ENCODE data around the gene HCRTR1.
"Not testable (repeated sequence)": the region's sequence is repeated elsewhere in the genome, so short reads cannot be mapped to it uniquely, and the experiment has no call there.

HCRTR1 gene

DNA sequence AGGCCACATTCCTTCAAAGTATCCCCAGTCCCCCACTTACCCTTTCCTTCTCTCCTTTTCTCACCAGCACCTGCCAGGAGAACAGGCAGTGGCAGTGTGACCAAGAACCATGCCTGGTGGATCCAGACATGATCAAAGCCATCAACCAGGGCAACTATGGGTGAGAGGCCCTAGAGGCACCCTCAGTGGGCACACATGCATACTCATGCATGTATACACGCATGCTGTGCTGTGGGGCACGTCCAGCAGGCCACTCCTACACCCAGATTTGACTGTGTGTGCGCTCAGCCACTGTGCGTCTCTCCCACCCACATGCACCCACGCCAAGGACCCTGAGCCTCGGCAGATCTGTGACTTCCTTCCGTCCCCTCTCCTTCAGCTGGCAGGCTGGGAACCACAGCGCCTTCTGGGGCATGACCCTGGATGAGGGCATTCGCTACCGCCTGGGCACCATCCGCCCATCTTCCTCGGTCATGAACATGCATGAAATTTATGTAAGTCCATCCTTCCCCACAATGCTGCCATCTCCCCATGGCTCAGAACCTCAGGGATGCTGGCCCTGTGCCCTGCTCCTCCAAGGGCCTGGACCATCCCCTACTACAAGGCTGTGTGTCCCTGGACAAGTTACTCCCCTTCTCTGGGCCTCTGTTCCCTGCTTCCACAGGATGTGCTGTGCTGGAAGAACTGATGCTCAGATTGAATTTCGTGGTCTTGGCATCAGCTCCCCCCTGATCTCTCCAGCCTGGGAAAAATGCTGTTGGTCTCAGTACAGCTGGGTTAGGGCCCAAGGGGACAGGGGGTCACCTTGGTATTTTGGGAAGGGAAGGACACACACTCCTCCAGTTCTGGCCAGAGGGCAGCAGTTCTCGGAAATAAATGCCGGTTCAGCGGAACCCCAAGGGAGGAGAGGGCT lies 34.2 kb upstream of the HCRTR1 start:
- no peak overlapping the region for H3K4me3 ChIP-seq (ENCODE audit: control insufficient read depth, low read depth, low read length)
- no peak for TF ChIP-seq CTCF (IDR thresholded peaks at IDR 0.05; ENCODE audit: control insufficient read depth, insufficient read depth, low read depth, low read length, missing control alignments)
- DNase-seq (ENCODE audit: low read depth) = no peak

DNA sequence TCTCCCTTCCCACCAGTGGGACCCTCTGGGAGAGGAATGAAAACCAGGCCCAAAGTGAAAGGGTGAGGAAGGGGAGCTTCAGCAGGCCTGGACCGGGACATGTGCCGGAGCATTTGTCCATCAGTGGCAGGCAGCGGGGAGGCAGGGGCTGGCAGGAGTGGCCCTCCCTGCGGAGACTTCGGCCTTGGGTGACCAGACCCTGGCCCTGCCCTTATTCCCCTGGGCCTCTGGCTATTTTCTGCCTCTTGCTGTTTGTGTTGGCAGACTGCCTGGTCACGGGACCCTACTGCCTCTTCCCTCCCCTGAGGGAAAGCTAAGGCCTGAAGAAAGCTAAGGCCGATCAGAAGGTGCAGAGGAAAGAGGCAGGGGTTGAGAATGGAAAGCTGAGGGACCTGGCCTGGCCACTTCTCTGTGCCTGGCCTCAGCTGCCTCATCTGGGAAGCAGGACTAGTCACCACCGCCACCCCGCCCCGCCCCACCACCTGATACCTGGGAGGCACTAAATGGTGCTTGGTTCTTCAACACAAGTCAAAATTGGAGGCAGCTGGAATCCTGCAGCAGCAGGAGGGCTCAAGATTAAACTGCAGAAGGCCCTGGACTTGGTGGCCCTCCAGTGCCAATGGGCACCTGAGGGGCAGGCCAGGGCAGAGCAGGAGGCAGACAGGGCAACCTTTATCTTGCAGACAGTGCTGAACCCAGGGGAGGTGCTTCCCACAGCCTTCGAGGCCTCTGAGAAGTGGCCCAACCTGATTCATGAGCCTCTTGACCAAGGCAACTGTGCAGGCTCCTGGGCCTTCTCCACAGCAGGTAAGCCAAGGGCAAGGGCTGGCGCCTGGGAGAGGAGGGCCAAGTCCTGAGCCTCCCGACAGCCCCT lies 33.3 kb upstream of the HCRTR1 start:
- H3K4me3 ChIP-seq (ENCODE audit: control insufficient read depth, low read depth, low read length) = no peak overlapping the region
- no peak for TF ChIP-seq CTCF (IDR thresholded peaks at IDR 0.05; ENCODE audit: control insufficient read depth, insufficient read depth, low read depth, low read length, missing control alignments)
- no peak for DNase-seq (ENCODE audit: low read depth)

GRCh38 chr1:31584869-31585735 lies 32.4 kb upstream of the HCRTR1 start:
- DNase-seq (ENCODE audit: low read depth) = no peak
- no peak overlapping the region for H3K4me3 ChIP-seq (ENCODE audit: control insufficient read depth, low read depth, low read length)
- TF ChIP-seq CTCF (IDR thresholded peaks at IDR 0.05; ENCODE audit: control insufficient read depth, insufficient read depth, low read depth, low read length, missing control alignments) = no peak

DNA sequence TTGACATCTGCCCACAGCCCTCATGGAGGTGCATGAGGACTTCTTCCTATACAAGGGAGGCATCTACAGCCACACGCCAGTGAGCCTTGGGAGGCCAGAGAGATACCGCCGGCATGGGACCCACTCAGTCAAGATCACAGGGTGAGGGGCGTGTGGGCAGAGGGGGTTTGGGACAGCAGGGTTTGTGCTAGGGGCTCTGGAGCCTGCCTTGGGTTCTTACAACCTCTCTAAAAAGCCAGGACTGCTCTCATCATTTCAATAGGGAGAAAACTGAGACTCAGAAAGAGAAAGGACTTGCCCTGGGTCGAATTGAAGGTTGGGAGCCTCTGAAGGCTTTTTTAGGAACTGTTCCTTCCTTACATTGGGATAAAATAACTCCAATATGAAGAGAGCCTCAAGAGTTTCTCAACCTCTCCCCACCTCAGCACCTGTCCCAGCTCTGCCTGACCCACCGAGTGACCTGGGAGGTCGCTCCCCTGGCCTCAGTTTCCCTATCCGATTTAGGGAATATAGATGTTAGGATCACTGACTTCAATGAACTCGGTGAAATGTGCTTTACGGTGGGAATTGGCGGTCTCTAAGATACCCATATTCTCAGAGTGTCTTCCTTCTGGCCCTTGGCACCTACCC lies 31.6 kb upstream of the HCRTR1 start:
- DNase-seq (ENCODE audit: low read depth) = no peak
- no peak for TF ChIP-seq CTCF (IDR thresholded peaks at IDR 0.05; ENCODE audit: control insufficient read depth, insufficient read depth, low read depth, low read length, missing control alignments)
- no peak overlapping the region for H3K4me3 ChIP-seq (ENCODE audit: control insufficient read depth, low read depth, low read length)

GRCh38 chr1:31586376-31587327 lies 30.8 kb upstream of the HCRTR1 start:
- no peak overlapping the region for H3K4me3 ChIP-seq (ENCODE audit: control insufficient read depth, low read depth, low read length)
- no peak for TF ChIP-seq CTCF (IDR thresholded peaks at IDR 0.05; ENCODE audit: control insufficient read depth, insufficient read depth, low read depth, low read length, missing control alignments)
- no peak for DNase-seq (ENCODE audit: low read depth)

DNA sequence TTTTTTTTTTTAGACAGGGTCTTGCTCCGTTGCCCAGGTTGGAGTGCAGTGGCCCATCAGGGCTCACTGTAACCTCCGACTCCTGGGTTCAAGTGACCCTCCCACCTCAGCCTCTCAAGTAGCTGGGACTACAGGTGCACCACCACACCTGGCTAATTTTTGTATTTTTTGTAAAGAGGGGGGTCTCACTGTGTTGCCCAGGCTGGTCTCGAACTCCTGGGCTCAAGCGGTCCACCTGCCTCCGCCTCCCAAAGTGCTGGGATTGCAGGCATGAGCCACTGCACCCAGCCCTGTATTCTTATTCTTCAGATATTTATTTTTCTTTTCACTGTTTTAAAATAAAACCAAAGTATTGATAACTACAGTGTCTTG lies 30.2 kb upstream of the HCRTR1 start:
- not testable (repeated sequence) for DNase-seq (ENCODE audit: low read depth); H3K4me3 ChIP-seq (ENCODE audit: control insufficient read depth, low read depth, low read length)

All from AG09309 (cell line).